SK-N-SH (cell line): ENCODE measurements around the gene RARB.
A peak's percentile ranks its signal among the peaks of the same experiment; 100 is the strongest.

Experiments
- CHD2 ChIP-seq: fragments of 150-350 bp; IDR thresholded peaks from 2 replicates; pipeline ENCODE4 v1.6.1; 2018; ENCODE audit warnings: low read length; ENCODE audit not compliant: partially characterized antibody
- EP300 ChIP-seq, 2 experiments: IDR thresholded peaks; 2 replicates each; pipeline versions ENCODE4 v1.4.0 to v1.6.1; 2012; ENCODE audit warnings: borderline replicate concordance in 1 of 2, low read depth in 1 of 2, low read length in 1 of 2
- RAD21 ChIP-seq: IDR thresholded peaks from 2 replicates; pipeline ENCODE4 v1.6.1; 2012; ENCODE audit warnings: mild to moderate bottlenecking, low read length
- RCOR1 ChIP-seq: fragments of 150-350 bp; IDR thresholded peaks from 2 replicates; pipeline ENCODE4 v1.6.1; 2017; ENCODE audit warnings: antibody characterized with exemption, low read length
- REST ChIP-seq: IDR thresholded peaks from 2 replicates; pipeline ENCODE4 v1.6.1; 2012; ENCODE audit warnings: mild to moderate bottlenecking, low read depth, low read length, moderate library complexity
- RFX5 ChIP-seq: IDR thresholded peaks from 2 replicates; pipeline ENCODE4 v1.6.1; 2012; ENCODE audit warnings: mild to moderate bottlenecking, improper control_type of control experiment, low read length
- TCF12 ChIP-seq: IDR thresholded peaks from 2 replicates; pipeline ENCODE4 v1.4.0; 2012
- TEAD4 ChIP-seq: IDR thresholded peaks from 2 replicates; pipeline ENCODE4 v1.4.0; 2012; ENCODE audit warnings: mild to moderate bottlenecking, borderline replicate concordance; ENCODE audit not compliant: insufficient read depth
- TF ChIP-seq, protein P1 (sequence below): fragments of 200-600 bp; sonication (generic); IDR thresholded peaks from 2 replicates; pipeline ENCODE4 v1.6.1; 2017; ENCODE audit warnings: antibody characterized with exemption, mild to moderate bottlenecking, moderate library complexity
- TF ChIP-seq, protein P2 (sequence below): fragments of 150-350 bp; IDR thresholded peaks from 2 replicates; pipeline ENCODE4 v1.6.1; 2017; ENCODE audit warnings: antibody characterized with exemption, low read length, low read depth, borderline replicate concordance

DNA sequence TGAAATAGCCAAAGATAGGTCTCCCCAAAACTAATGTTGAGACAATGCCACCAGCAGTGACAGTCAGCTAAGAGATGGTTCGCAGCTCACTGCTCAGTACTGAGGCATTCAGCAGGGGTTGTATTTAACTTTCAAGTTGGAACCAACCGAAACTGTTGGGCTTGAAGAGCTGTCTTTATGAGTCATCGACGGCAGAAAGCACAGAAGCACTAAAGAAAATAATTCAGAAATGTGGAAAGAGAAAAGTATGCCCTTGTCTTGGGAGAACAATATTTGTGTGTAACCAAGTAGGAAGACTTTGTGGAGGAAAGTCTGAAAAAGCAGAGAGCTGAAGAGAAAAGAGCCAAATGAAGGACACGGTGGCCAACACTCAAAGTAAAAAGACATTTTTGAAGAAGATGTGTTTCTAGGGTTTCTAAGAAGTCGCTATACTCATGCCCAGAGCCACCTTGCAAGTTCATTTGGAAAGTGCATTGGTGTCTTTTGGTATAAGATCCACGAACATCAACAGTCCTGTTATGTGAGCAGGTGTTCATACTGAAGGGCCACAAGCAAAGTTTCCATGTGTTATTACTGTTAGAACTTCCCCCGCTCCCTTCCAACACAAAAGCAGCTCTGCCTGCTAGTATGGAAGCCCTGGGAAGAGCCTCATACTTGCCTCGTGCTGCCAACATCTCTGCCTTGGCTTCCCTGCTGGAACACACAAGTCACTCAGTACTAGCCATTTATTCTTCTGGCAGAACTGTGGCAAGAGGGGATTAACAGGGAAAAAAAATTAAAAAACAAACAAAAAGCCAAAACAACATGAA is 4.1 kb upstream of the RARB start:
- TF ChIP-seq, protein P1, sequence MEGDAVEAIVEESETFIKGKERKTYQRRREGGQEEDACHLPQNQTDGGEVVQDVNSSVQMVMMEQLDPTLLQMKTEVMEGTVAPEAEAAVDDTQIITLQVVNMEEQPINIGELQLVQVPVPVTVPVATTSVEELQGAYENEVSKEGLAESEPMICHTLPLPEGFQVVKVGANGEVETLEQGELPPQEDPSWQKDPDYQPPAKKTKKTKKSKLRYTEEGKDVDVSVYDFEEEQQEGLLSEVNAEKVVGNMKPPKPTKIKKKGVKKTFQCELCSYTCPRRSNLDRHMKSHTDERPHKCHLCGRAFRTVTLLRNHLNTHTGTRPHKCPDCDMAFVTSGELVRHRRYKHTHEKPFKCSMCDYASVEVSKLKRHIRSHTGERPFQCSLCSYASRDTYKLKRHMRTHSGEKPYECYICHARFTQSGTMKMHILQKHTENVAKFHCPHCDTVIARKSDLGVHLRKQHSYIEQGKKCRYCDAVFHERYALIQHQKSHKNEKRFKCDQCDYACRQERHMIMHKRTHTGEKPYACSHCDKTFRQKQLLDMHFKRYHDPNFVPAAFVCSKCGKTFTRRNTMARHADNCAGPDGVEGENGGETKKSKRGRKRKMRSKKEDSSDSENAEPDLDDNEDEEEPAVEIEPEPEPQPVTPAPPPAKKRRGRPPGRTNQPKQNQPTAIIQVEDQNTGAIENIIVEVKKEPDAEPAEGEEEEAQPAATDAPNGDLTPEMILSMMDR = no peak
- no peak for TF ChIP-seq EP300 (IDR thresholded peaks at IDR 0.05; ENCODE audit: borderline replicate concordance in 1 of 2, low read depth in 1 of 2, low read length in 1 of 2)
- 0 out of 2 replicates have a peak, but pooled peaks have one; percentile 12 for TF ChIP-seq TCF12
- no peak for TF ChIP-seq RFX5
- TF ChIP-seq CHD2 = no peak
- TF ChIP-seq TEAD4 = no peak
- TF ChIP-seq RCOR1 = no peak
- TF ChIP-seq REST = no peak
- TF ChIP-seq RAD21 = no peak
- TF ChIP-seq, protein P2, sequence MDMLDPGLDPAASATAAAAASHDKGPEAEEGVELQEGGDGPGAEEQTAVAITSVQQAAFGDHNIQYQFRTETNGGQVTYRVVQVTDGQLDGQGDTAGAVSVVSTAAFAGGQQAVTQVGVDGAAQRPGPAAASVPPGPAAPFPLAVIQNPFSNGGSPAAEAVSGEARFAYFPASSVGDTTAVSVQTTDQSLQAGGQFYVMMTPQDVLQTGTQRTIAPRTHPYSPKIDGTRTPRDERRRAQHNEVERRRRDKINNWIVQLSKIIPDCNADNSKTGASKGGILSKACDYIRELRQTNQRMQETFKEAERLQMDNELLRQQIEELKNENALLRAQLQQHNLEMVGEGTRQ = no peak
